Measurements from ENCODE around the gene HSPA14. TPM values are rescaled to one million over a fixed set of nuclear protein-coding genes. Genes with fewer than 3 reads are reported as not detected.

HSPA14 gene
- total RNA-seq, 2 donors from 2014 or later: 17.1 to 24.9 TPM

GRCh38 chr10:14918964-14919363, 80.9 kb downstream of the HSPA14 start:
- H3K4me3 Mint-ChIP-seq: no peak overlapping the region
- 94 to 100% methylated on average over 2 to 3 of the region's 3 CpGs for WGBS, 2 experiments (ENCODE audit: insufficient coverage in 1 of 2, insufficient read length in 1 of 2)
- peaks cover 44% of the 10 kb centered on the region for H3K9me3 ChIP-seq (ENCODE audit: control insufficient read depth, low read length)
- H3K27ac ChIP-seq (ENCODE audit: low read depth, low read length): no peak overlapping the region
- no peaks in the 10 kb centered on the region for H3K4me1 ChIP-seq (ENCODE audit: control insufficient read depth, insufficient read depth, low read length)
- no peak for TF ChIP-seq CTCF (conservative IDR thresholded peaks at IDR 0.05)
- no peaks in the 10 kb centered on the region for H3K4me1 Mint-ChIP-seq
- H3K27me3 ChIP-seq (ENCODE audit: control insufficient read depth, insufficient read depth, low read length, poor library complexity, severe bottlenecking): no peaks in the 10 kb centered on the region
- no peak overlapping the region for H3K4me3 ChIP-seq (ENCODE audit: low read length)
- no peaks in the 10 kb centered on the region for H3K27me3 Mint-ChIP-seq (ENCODE audit: insufficient read depth)
- H3K36me3 Mint-ChIP-seq (ENCODE audit: low read depth): peaks cover 88% of the 10 kb centered on the region
- peaks cover 40% of the 10 kb centered on the region for H3K36me3 ChIP-seq (ENCODE audit: control insufficient read depth, insufficient read depth, low read length)
- no peak overlapping the region for H3K27ac Mint-ChIP-seq
- peaks cover 36% of the 10 kb centered on the region for H3K9me3 Mint-ChIP-seq
- DNase-seq: no peak
- no peak overlapping the region for H3K9ac ChIP-seq (ENCODE audit: extremely low read depth, low read length, poor library complexity, severe bottlenecking)

Other genes starting within 250 kb of the HSPA14 start
- gene FAM107B, start 63.4 kb upstream of the HSPA14 start, total RNA-seq: 10 to 100 TPM; 16.0 to 24.0 TPM
- 1 to 10 TPM in 1 of 2 donors, under 1 TPM in 1; 0.51 to 1.2 TPM for gene CDNF, start 269 bp upstream of the HSPA14 start, total RNA-seq
- 10 to 100 TPM; 14.6 to 15.6 TPM for gene MSANTD7, start within 50 bp of the HSPA14 start, total RNA-seq
- 10 to 100 TPM; 35.4 to 37.6 TPM for gene SUV39H2, start 40.6 kb downstream of the HSPA14 start, total RNA-seq
- 1 to 10 TPM; 5.2 to 10.0 TPM for gene DCLRE1C, start 115.8 kb downstream of the HSPA14 start, total RNA-seq
- gene MEIG1, start 121.1 kb downstream of the HSPA14 start, total RNA-seq: under 1 TPM in 1 of 2 donors, not detected in 1; 0.46 TPM
- not detected for gene OLAH, start 205.6 kb downstream of the HSPA14 start, total RNA-seq